ENCODE results near the gene CELA2B. TPM values are rescaled to one million over a fixed set of nuclear protein-coding genes. Genes with fewer than 3 reads are reported as not detected.

CELA2B gene
- total and polyA plus RNA-seq, 10 of the 15 experiments (the other 5 are each of a cell fraction or from before 2014, with no cell fraction given): not detected

DNA sequence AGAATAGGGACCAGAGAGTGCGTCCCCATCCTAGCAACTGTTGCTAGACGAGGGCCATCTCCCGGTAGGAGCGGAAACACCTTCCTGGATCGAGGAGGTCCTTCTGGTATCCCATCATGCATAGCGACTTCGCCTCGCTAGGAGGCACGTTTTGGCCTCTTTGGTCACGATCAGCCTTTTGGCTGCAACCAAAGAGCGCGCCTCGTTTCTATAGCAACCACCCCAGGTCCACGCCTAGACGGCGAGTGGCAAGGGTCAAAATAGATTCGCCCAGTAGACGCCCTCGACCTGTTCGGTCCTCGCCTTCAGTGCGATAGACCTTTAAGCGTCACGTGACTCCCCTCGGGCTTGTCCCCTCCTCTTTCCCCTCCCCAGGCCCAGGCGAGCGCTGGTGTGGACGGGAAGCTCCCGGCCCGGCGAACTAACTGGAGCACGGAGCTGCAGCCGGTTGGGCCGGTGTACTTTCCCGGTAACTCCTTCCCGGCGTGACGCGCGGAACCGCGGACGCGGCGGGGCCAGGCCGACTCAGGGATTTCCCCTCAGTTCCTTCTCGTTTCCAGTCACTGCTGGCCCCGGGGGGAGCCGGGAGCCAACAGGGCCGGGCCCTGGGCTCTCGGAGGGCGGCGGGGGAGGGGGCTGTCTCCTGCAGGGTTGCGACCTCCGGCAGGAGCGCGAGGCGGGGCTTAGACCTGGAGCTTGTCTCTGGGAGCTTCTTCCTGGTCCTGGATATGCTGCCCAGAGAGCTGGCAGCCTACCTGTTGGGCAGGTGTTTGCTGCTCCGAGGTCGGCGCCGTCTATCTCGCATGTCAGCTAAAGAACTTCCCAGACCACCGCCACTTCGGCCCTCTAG lies 50.8 kb downstream of the CELA2B start, which contains the start of gene DNAJC16 (continued):
- TF ChIP-seq, protein P1, sequence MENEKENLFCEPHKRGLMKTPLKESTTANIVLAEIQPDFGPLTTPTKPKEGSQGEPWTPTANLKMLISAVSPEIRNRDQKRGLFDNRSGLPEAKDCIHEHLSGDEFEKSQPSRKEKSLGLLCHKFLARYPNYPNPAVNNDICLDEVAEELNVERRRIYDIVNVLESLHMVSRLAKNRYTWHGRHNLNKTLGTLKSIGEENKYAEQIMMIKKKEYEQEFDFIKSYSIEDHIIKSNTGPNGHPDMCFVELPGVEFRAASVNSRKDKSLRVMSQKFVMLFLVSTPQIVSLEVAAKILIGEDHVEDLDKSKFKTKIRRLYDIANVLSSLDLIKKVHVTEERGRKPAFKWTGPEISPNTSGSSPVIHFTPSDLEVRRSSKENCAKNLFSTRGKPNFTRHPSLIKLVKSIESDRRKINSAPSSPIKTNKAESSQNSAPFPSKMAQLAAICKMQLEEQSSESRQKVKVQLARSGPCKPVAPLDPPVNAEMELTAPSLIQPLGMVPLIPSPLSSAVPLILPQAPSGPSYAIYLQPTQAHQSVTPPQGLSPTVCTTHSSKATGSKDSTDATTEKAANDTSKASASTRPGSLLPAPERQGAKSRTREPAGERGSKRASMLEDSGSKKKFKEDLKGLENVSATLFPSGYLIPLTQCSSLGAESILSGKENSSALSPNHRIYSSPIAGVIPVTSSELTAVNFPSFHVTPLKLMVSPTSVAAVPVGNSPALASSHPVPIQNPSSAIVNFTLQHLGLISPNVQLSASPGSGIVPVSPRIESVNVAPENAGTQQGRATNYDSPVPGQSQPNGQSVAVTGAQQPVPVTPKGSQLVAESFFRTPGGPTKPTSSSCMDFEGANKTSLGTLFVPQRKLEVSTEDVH (IDR thresholded peaks at IDR 0.05; ENCODE audit: low read depth, partially characterized antibody): no peak
- peak; percentile 65 for TF ChIP-seq NR2C1 (IDR thresholded peaks at IDR 0.05)
- TF ChIP-seq MLLT1 (IDR thresholded peaks at IDR 0.05): peak; percentile 87
- peak; percentile 83 for TF ChIP-seq MEF2B (IDR thresholded peaks at IDR 0.05; ENCODE audit: partially characterized antibody, poor library complexity, severe bottlenecking)
- peak; percentile 77 for TF ChIP-seq ATF7 (IDR thresholded peaks at IDR 0.05; ENCODE audit: low read depth)
- peak; percentile 98 for TF ChIP-seq SIN3A (IDR thresholded peaks at IDR 0.05; ENCODE audit: low read depth, low read length)

- POLR2A ChIA-PET: no interaction called here
- 84% methylated on average over 4 of the region's 4 CpGs for WGBS (ENCODE audit: insufficient coverage, insufficient replicate concordance, low lambda C conversion rate, missing lambda C conversion rate)
- H4K20me1 ChIP-seq (ENCODE audit: control insufficient read depth, insufficient read depth): no peaks in the 10 kb centered on the region
- no peak for DNase-seq (ENCODE audit: low read depth, low spot score)
- no peak for FAIRE-seq
- no peak for TF ChIP-seq HSF1 (IDR thresholded peaks at IDR 0.05; ENCODE audit: low read depth, low read length)
- TF ChIP-seq BHLHE40 (IDR thresholded peaks at IDR 0.05; ENCODE audit: borderline replicate concordance in 1 of 2, low read depth in 2 of 2, low read length in 1 of 2): 0 out of 4 replicates have a peak, but pooled peaks of 1 of the 2 experiments have one; percentile 11
- TF ChIP-seq RAD21 (IDR thresholded peaks at IDR 0.05; ENCODE audit: insufficient read depth, low read depth, low read length): no peak
- TF ChIP-seq RCOR1 (conservative IDR thresholded peaks at IDR 0.05; ENCODE audit: low read depth, low read length): no peak
- TF ChIP-seq KDM1A (IDR thresholded peaks at IDR 0.05; ENCODE audit: borderline replicate concordance): no peak
- TF ChIP-seq HDGF (IDR thresholded peaks at IDR 0.05): no peak
- TF ChIP-seq PAX8 (IDR thresholded peaks at IDR 0.05): peak; percentile 94; the same call in 1 of the 2 replicates
- TF ChIP-seq HDAC6 (IDR thresholded peaks at IDR 0.05; ENCODE audit: unreplicated experiment): no peak
- H3K9ac ChIP-seq (ENCODE audit: control insufficient read depth, insufficient read depth, low read length): no peak overlapping the region
- CTCF ChIA-PET: interaction anchor here (1.4 kb wide), 1 partner anchor 53 kb away, joined by 3 read pairs; no protein-coding TSS in a partner anchor
- intact Hi-C loops (cut with micrococcal nuclease; ENCODE audit: unreplicated experiment): no loop called here
- H3K4me2 ChIP-seq (ENCODE audit: control insufficient read depth, insufficient read depth): no peak overlapping the region
- RAD21 ChIA-PET (ENCODE audit: unreplicated experiment): interaction anchor here (1.4 kb wide), 1 partner anchor 160 kb away, joined by 3 read pairs; no protein-coding TSS in a partner anchor
- H3K27ac ChIP-seq (ENCODE audit: control insufficient read depth, insufficient read depth): no peak overlapping the region
- H3K4me1 ChIP-seq (ENCODE audit: control insufficient read depth, insufficient read depth, low read length): peaks cover 4% of the 10 kb centered on the region; the same call in 1 of the 2 replicates
- SMC1A ChIA-PET (ENCODE audit: uncharacterized antibody, unreplicated experiment): interaction anchor here (1.2 kb wide), 1 partner anchor 46 kb away, joined by 3 read pairs; no protein-coding TSS in a partner anchor
- ATAC-seq: no peak
- H2AFZ ChIP-seq (ENCODE audit: control insufficient read depth, low read depth, low read length): no peak overlapping the region
- peaks cover 8% of the 10 kb centered on the region for H3K79me2 ChIP-seq (ENCODE audit: control insufficient read depth, insufficient read depth, low read length)
- in situ Hi-C loops (cut with MboI): no loop called here
- peaks cover 0 to 3% of the 10 kb centered on the region in 2 experiments; a peak in 1 of 4 replicates for H3K36me3 ChIP-seq (ENCODE audit: control insufficient read depth in 2 of 2, insufficient read depth in 2 of 2, low read length in 1 of 2)
- no peaks in the 10 kb centered on the region for H3K27me3 ChIP-seq (replicated peaks in 1 of 2; ENCODE audit: control insufficient read depth in 2 of 2, insufficient read depth in 2 of 2, low read length in 1 of 2)
- no TSS peak for BruUV-seq (replicated peaks)
- H3K9me3 ChIP-seq (replicated peaks; ENCODE audit: control insufficient read depth, insufficient read depth, low read length): no peaks in the 10 kb centered on the region
- no peak overlapping the region for H3K4me3 ChIP-seq
Measured at GRCh38 chr1:15531003-15531402, 55.1 kb downstream of the CELA2B start.

Data from GM12878 (cell line).